Prostate gland (tissue), 2 donors: ENCODE results near the gene BTBD9. TPM values are rescaled to one million over a fixed set of nuclear protein-coding genes. Genes with fewer than 3 reads are reported as not detected.

ENCODE experiments used
- DNase-seq: peaks from one replicate; pipeline ENCODE4 v3.0.0-alpha.2; 2019; ENCODE audit warnings: low spot score
- H3K27ac ChIP-seq, 2 donors: fragments of 200-600 bp; sonication (generic); 2 replicates each; pipeline ENCODE4 v1.5.1; 2017 to 2019
- H3K27me3 ChIP-seq: fragments of 200-600 bp; sonication (generic); replicated peaks from 2 replicates; pipeline ENCODE4 v1.5.1; 2019; ENCODE audit not compliant: insufficient read depth
- H3K36me3 ChIP-seq, 2 donors: fragments of 200-600 bp; sonication (generic); 1 replicate in 1 of 2; 2 replicates in 1 of 2; pipeline versions ENCODE4 v1.5.1 to v1.8.1; 2017 to 2019
- H3K4me1 ChIP-seq: fragments of 200-600 bp; sonication (generic); replicated peaks from 2 replicates; pipeline ENCODE4 v1.5.1; 2019
- H3K4me3 ChIP-seq, 2 donors: fragments of 200-600 bp; sonication (generic); 2 replicates each; pipeline ENCODE4 v1.5.1; 2017 to 2019
- H3K9me3 ChIP-seq: fragments of 200-600 bp; sonication (generic); 2 replicates; pipeline ENCODE4 v1.5.1; 2017
- CTCF ChIP-seq, 4 experiments: fragments of 200-600 bp in 2 of 4; fragments of 450-650 bp in 2 of 4; sonication (generic) in 2 of 4; IDR thresholded peaks; 1 replicate in 3 of 4; 2 replicates in 1 of 4; pipeline ENCODE4 v1.5.1; 2016 to 2019; ENCODE audit warnings: antibody characterized with exemption in 4 of 4, mild to moderate bottlenecking in 2 of 4, moderate library complexity in 2 of 4
- POLR2A ChIP-seq: fragments of 450-650 bp; IDR thresholded peaks from one replicate; pipeline ENCODE4 v1.6.1; 2016; ENCODE audit warnings: antibody characterized with exemption, mild to moderate bottlenecking
- POLR2AphosphoS5 ChIP-seq: sonication (generic); formaldehyde crosslinking; IDR thresholded peaks from one replicate; pipeline ENCODE4 v1.6.1; 2017; ENCODE audit warnings: antibody characterized with exemption
- WGBS: methylation state at CpG from one replicate; pipeline ENCODE4 v1.1.5; 2018; 5-methylcytosine and 5-hydroxymethylcytosine counted together
- intact Hi-C: fragments of 100-400 bp; cut with DNase I; formaldehyde crosslinking; loops from one replicate; pipeline ENCODE4 v1.14.2; 2022
- total RNA-seq, 2 donors: library from RNA; depleted of rRNA; stranded (reverse); fragments of >200 nt; gene quantifications; one replicate each; pipeline ENCODE4 v1.1.0, GENCODE V29; 2016

BTBD9 gene
- total RNA-seq, 2 donors from 2014 or later, result 11.2 to 17.4 TPM

- no peaks in the 10 kb centered on the region for H3K4me1 ChIP-seq
- no peak overlapping the region for H3K4me3 ChIP-seq
- H3K27ac ChIP-seq, result no peak overlapping the region
- H3K36me3 ChIP-seq, result no peaks in the 10 kb centered on the region
- H3K9me3 ChIP-seq, result no peaks in the 10 kb centered on the region
- WGBS, result 90% methylated on average over 12 of the region's 12 CpGs
- H3K27me3 ChIP-seq, result no peaks in the 10 kb centered on the region
- TF ChIP-seq CTCF (IDR thresholded peaks at IDR 0.05), result no peak
- TF ChIP-seq POLR2AphosphoS5, result no peak
- no peak for TF ChIP-seq POLR2A
- intact Hi-C loops, result no loop called here
- DNase-seq, result no peak
Observed at GRCh38 chr6:38179794-38180430, 459.8 kb downstream of the BTBD9 start.

GRCh38 chr6:38179300-38179699 is 460.4 kb downstream of the BTBD9 start:
- TF ChIP-seq CTCF (IDR thresholded peaks at IDR 0.05), result no peak
- TF ChIP-seq POLR2AphosphoS5, result no peak
- no peak for TF ChIP-seq POLR2A
- intact Hi-C loops, result no loop called here
- WGBS, result 89% methylated on average over 7 of the region's 7 CpGs

GRCh38 chr6:38178584-38178886 is 461.2 kb downstream of the BTBD9 start:
- Histone ChIP-seq H3K36me3 (no peaks in the 10 kb centered on the region), H3K27me3 (no peaks in the 10 kb centered on the region), H3K27ac (no peak overlapping the region), H3K4me3 (no peak overlapping the region), H3K9me3 (no peaks in the 10 kb centered on the region), H3K4me1 (no peaks in the 10 kb centered on the region)
- DNase-seq, result no peak
- intact Hi-C loops, result no loop called here
- no peak for TF ChIP-seq CTCF (IDR thresholded peaks at IDR 0.05)
- no peak for TF ChIP-seq POLR2AphosphoS5
- TF ChIP-seq POLR2A, result no peak
- 92% methylated on average over 2 of the region's 2 CpGs for WGBS

More at GRCh38 chr6:38179300-38179699, 460.4 kb downstream of the BTBD9 start:
- Histone ChIP-seq H3K27ac (no peak overlapping the region), H3K36me3 (no peaks in the 10 kb centered on the region), H3K4me3 (no peak overlapping the region), H3K4me1 (no peaks in the 10 kb centered on the region), H3K9me3 (no peaks in the 10 kb centered on the region), H3K27me3 (no peaks in the 10 kb centered on the region)
- DNase-seq, result no peak

- intact Hi-C loops, result no loop called here
Observed at GRCh38 chr6:38177882-38178583, 461.7 kb downstream of the BTBD9 start.

More at GRCh38 chr6:38177882-38178583, 461.7 kb downstream of the BTBD9 start:
- Histone ChIP-seq H3K27me3 (no peaks in the 10 kb centered on the region), H3K27ac (no peak overlapping the region), H3K36me3 (no peaks in the 10 kb centered on the region), H3K4me3 (no peak overlapping the region), H3K9me3 (no peaks in the 10 kb centered on the region), H3K4me1 (no peaks in the 10 kb centered on the region)
- 91% methylated on average over 14 of the region's 14 CpGs for WGBS
- no peak for DNase-seq
- no peak for TF ChIP-seq CTCF (IDR thresholded peaks at IDR 0.05)
- no peak for TF ChIP-seq POLR2A
- TF ChIP-seq POLR2AphosphoS5, result no peak
